HG03159 (cell line): Measurements from ENCODE around the gene PPP1R8.
"Not testable (repeated sequence)": the region's sequence is repeated elsewhere in the genome, so short reads cannot be mapped to it uniquely, and the experiment has no call there.

Experiments used
- ATAC-seq: cut with Tn5 transposase; IDR thresholded peaks from one replicate; pipeline ENCODE4 v1.9.1; 2021; ENCODE audit warnings: mild to moderate bottlenecking, moderate library complexity; ENCODE audit not compliant: unreplicated experiment

The PPP1R8 gene

GRCh38 chr1:27831568-27832410 lies 1.2 kb downstream of the PPP1R8 start:
- ATAC-seq: no peak

- no peak for ATAC-seq
These were observed 2.2 kb downstream of the PPP1R8 start for GRCh38 chr1:27832762-27833161.

GRCh38 chr1:27833470-27833869 lies 2.9 kb downstream of the PPP1R8 start:
- ATAC-seq: no peak

GRCh38 chr1:27835046-27835445 lies 4.5 kb downstream of the PPP1R8 start:
- ATAC-seq: no peak

- ATAC-seq: no peak
These were observed 4.9 kb downstream of the PPP1R8 start for GRCh38 chr1:27835501-27835900.

- no peak for ATAC-seq
These were observed 19.4 kb downstream of the PPP1R8 start for GRCh38 chr1:27849951-27850350.

GRCh38 chr1:27855085-27855484 lies 24.5 kb downstream of the PPP1R8 start:
- ATAC-seq: no peak

GRCh38 chr1:27856561-27857343 lies 26.2 kb downstream of the PPP1R8 start:
- no peak for ATAC-seq

GRCh38 chr1:27857552-27857951 lies 27.0 kb downstream of the PPP1R8 start:
- not testable (repeated sequence) for ATAC-seq

- ATAC-seq: peak; percentile 75
These were observed 27.7 kb downstream of the PPP1R8 start for GRCh38 chr1:27858072-27858948.

- no peak for ATAC-seq
These were observed 28.5 kb downstream of the PPP1R8 start for GRCh38 chr1:27858949-27859576.

- ATAC-seq: no peak
These were observed 30.9 kb downstream of the PPP1R8 start for GRCh38 chr1:27861436-27861835.

- no peak for ATAC-seq
These were observed 31.4 kb downstream of the PPP1R8 start for GRCh38 chr1:27862004-27862403.

GRCh38 chr1:27862671-27863537 lies 32.3 kb downstream of the PPP1R8 start:
- ATAC-seq: no peak

- ATAC-seq: no peak
These were observed 32.9 kb downstream of the PPP1R8 start for GRCh38 chr1:27863538-27863915.

- no peak for ATAC-seq
These were observed 33.8 kb downstream of the PPP1R8 start for GRCh38 chr1:27864264-27864895.

GRCh38 chr1:27865821-27866220 lies 35.2 kb downstream of the PPP1R8 start:
- no peak for ATAC-seq

- ATAC-seq: no peak
These were observed 38.0 kb downstream of the PPP1R8 start for GRCh38 chr1:27868556-27868931.
